GM18873 (cell line): ENCODE measurements around the gene ASTN2.
"Not testable (repeated sequence)": the region's sequence is repeated elsewhere in the genome, so short reads cannot be mapped to it uniquely, and the experiment has no call there.

Experiments used
- ATAC-seq: cut with Tn5 transposase; IDR thresholded peaks from one replicate; pipeline ENCODE4 v1.9.1; 2021; ENCODE audit warnings: mild to moderate bottlenecking, moderate library complexity, moderate number of reproducible peaks; ENCODE audit not compliant: unreplicated experiment, low FRiP score

The ASTN2 gene

GRCh38 chr9:116899337-116900006 lies 515.4 kb downstream of the ASTN2 start:
- ATAC-seq, result no peak

- not testable (repeated sequence) for ATAC-seq
Observed at GRCh38 chr9:116898131-116898530, 516.7 kb downstream of the ASTN2 start.

- ATAC-seq, result no peak
Observed at GRCh38 chr9:116897201-116897600, 517.7 kb downstream of the ASTN2 start.

GRCh38 chr9:116895961-116896360 lies 518.9 kb downstream of the ASTN2 start:
- no peak for ATAC-seq

GRCh38 chr9:116891424-116891823 lies 523.4 kb downstream of the ASTN2 start:
- no peak for ATAC-seq

GRCh38 chr9:116888476-116888875 lies 526.4 kb downstream of the ASTN2 start:
- ATAC-seq, result not testable (repeated sequence)

- no peak for ATAC-seq
Observed at GRCh38 chr9:116888066-116888465, 526.8 kb downstream of the ASTN2 start.

- ATAC-seq, result no peak
Observed at GRCh38 chr9:116883676-116884075, 531.2 kb downstream of the ASTN2 start.

- no peak for ATAC-seq
Observed at GRCh38 chr9:116877072-116877471, 537.8 kb downstream of the ASTN2 start.

- no peak for ATAC-seq
Observed at GRCh38 chr9:116875576-116875975, 539.3 kb downstream of the ASTN2 start.

- no peak for ATAC-seq
Observed at GRCh38 chr9:116873937-116874914, 540.6 kb downstream of the ASTN2 start.

GRCh38 chr9:116873491-116873890 lies 541.4 kb downstream of the ASTN2 start:
- no peak for ATAC-seq

GRCh38 chr9:116870566-116870965 lies 544.3 kb downstream of the ASTN2 start:
- no peak for ATAC-seq

GRCh38 chr9:116868201-116868600 lies 546.7 kb downstream of the ASTN2 start:
- ATAC-seq, result peak; percentile 86

GRCh38 chr9:116861321-116861720 lies 553.5 kb downstream of the ASTN2 start:
- no peak for ATAC-seq

GRCh38 chr9:116860509-116861120 lies 554.2 kb downstream of the ASTN2 start:
- no peak for ATAC-seq

GRCh38 chr9:116859763-116860162 lies 555.1 kb downstream of the ASTN2 start:
- ATAC-seq, result no peak

- no peak for ATAC-seq
Observed at GRCh38 chr9:116857321-116857720, 557.5 kb downstream of the ASTN2 start.

- ATAC-seq, result no peak
Observed at GRCh38 chr9:116855881-116856662, 558.8 kb downstream of the ASTN2 start.

GRCh38 chr9:116849721-116850120 lies 565.1 kb downstream of the ASTN2 start:
- ATAC-seq, result no peak
